Activated T-helper 17 cell treated with anti-CD3 and anti-CD28 coated beads, Interleukin-2, amount 50 U/mL, for 72 hours (primary cell): ENCODE measurements around the gene PPL. TPM values are rescaled to one million over a fixed set of nuclear protein-coding genes. Genes with fewer than 3 reads are reported as not detected.

Experiments
- ATAC-seq: fragments of 150-1000 bp; cut with Tn5 transposase; replicated peaks from 2 replicates; pipeline ENCODE4 v1.10.0; 2021; ENCODE audit warnings: mild to moderate bottlenecking, moderate library complexity
- H3K27ac Mint-ChIP-seq: one replicate; pipeline ENCODE4 v1.8.0; 2022; ENCODE audit warnings: mixed read lengths
- H3K27me3 Mint-ChIP-seq: one replicate; pipeline ENCODE4 v1.8.0; 2022; ENCODE audit warnings: mixed read lengths
- H3K36me3 Mint-ChIP-seq: one replicate; pipeline ENCODE4 v1.8.0; 2022; ENCODE audit warnings: low read depth, mild to moderate bottlenecking, mixed read lengths
- H3K4me1 Mint-ChIP-seq: one replicate; pipeline ENCODE4 v1.8.0; 2022; ENCODE audit warnings: mixed read lengths
- H3K4me3 Mint-ChIP-seq: one replicate; pipeline ENCODE4 v1.8.0; 2022; ENCODE audit warnings: mild to moderate bottlenecking, mixed read lengths
- H3K9me3 Mint-ChIP-seq: one replicate; pipeline ENCODE4 v1.8.0; 2022; ENCODE audit warnings: mixed read lengths
- total RNA-seq, 2 donors: library from RNA; stranded (reverse); gene quantifications; one replicate each; pipeline ENCODE4 v1.2.3, GENCODE V29; 2022

PPL gene
- total RNA-seq, 2 donors from 2014 or later = not detected

DNA sequence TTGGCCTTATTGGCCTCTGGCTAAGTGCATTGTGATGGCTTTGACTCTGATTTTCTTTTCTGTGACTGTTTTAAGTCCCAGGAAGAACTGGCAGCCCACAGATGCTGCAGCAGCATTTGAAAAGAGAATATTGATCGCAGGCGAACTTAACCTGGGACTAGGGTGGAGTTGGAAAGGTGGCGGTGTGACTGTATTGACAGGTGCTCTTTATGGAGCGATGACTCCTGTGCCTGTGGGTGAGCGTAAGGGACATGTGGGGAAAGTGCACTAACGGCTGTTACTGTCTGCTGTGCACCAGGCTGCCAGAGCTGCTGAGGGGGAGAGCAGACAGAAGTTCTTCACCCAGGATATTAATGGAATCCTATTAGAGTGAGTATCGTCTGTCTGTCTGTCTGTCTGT, 68.4 kb downstream of the PPL start:
- ATAC-seq = no peak
- peaks cover 93% of the 10 kb centered on the region for H3K36me3 Mint-ChIP-seq
- peaks cover 6% of the 10 kb centered on the region for H3K4me1 Mint-ChIP-seq
- no peaks in the 10 kb centered on the region for H3K9me3 Mint-ChIP-seq
- no peaks in the 10 kb centered on the region for H3K27me3 Mint-ChIP-seq
- H3K27ac Mint-ChIP-seq = no peak overlapping the region
- no peak overlapping the region for H3K4me3 Mint-ChIP-seq

DNA sequence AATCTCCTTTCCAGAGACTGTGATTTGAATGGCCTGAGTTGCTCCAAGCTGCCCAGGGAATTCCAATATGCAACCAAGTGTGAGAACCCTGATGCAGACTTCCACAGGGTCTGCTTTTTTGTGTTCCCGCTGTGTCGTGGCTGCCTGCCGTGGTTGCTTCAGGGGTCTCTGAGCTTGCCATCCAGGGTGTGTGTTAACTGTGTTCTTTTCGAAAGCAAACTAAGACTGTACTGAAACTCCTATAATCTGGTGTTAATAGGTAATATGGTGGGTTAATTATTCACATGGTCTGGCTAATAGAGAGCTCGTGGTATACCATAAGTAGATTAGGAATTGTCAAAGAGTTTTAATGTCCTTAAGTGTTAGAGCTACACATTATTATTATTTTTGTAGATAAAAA, 68.9 kb downstream of the PPL start:
- H3K36me3 Mint-ChIP-seq = peaks cover 93% of the 10 kb centered on the region

DNA sequence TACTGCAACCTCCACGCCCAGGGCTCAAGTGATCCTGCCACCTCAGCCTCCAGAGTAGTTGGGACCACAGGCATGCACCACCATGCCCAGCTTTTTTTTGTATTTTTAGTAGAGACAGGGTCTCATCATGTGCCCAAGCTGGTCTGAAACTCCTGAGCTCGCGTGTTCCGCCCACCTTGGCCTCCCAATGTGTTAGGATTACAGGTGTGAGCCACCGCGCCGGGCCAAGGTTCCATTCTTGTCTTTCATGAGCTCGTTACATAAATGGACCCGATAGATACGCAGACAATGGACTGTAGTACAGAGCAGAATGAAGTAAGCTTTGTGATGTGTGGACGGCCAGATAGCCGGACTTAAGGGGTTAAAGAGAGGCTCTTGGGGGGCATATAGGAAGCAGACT, 70.4 kb downstream of the PPL start:
- H3K4me1 Mint-ChIP-seq = peaks cover 6% of the 10 kb centered on the region
- H3K36me3 Mint-ChIP-seq = peaks cover 93% of the 10 kb centered on the region
- ATAC-seq = no peak
- peak overlapping the region; percentile 8 for H3K27ac Mint-ChIP-seq
- H3K4me3 Mint-ChIP-seq = no peak overlapping the region
- H3K9me3 Mint-ChIP-seq = no peaks in the 10 kb centered on the region
- H3K27me3 Mint-ChIP-seq = no peaks in the 10 kb centered on the region

More for the DNA sequence above, 68.9 kb downstream of the PPL start:
- no peaks in the 10 kb centered on the region for H3K27me3 Mint-ChIP-seq
- no peak overlapping the region for H3K27ac Mint-ChIP-seq
- H3K9me3 Mint-ChIP-seq = no peaks in the 10 kb centered on the region
- ATAC-seq = no peak
- H3K4me1 Mint-ChIP-seq = peaks cover 6% of the 10 kb centered on the region
- no peak overlapping the region for H3K4me3 Mint-ChIP-seq

DNA sequence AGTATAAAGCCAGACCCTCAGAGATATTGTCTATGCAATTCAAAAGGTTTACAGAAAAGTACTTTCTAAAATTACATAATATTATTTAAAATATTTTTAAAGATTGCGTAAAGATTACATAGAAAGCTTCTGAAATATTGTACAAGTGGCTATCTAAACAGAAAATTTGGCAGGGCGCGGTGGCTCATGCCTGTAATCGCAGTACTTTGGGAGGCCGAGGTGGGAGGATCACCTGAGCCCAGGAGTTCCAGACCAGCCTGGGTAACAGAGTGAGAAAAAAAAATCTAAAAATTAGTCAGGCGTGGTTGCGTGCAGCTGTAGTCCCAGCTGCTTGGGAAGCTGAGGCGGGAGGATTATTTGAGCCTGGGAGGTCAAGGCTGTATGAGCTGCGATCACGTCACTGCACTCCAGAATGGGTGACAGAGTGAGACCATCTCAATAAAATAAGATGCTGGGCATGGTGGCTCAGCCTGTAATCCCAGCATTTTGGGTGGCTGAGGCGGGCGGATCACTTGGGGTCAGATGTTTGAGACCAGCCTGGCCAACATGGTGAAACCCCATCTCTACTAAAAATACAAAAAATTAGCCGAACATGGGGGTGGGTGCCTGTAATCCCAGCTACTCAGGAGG, 71.6 kb downstream of the PPL start:
- H3K4me3 Mint-ChIP-seq = no peak overlapping the region
- H3K4me1 Mint-ChIP-seq = peaks cover 6% of the 10 kb centered on the region
- H3K9me3 Mint-ChIP-seq = no peaks in the 10 kb centered on the region
- H3K27me3 Mint-ChIP-seq = no peaks in the 10 kb centered on the region
- ATAC-seq = no peak
- peaks cover 93% of the 10 kb centered on the region for H3K36me3 Mint-ChIP-seq
- no peak overlapping the region for H3K27ac Mint-ChIP-seq

DNA sequence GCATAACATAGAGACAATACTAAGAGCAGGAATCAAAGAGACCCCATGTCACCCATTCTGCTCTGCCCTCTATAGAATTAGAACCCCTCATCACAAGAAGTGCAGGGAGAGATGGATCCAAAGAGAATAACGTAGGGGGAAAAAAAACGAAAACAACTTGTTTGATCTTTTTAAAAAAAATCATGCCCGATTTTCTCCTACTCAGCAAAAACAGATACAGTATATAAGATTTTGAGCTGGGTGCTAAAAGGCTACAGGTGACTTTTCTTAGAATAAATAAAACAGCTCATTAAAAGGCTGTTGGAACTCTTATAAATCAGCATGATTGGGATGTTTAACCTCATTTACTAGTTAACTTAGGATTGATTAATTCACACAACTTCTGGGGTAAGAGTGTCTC, 72.2 kb downstream of the PPL start:
- no peaks in the 10 kb centered on the region for H3K9me3 Mint-ChIP-seq
- H3K4me1 Mint-ChIP-seq = peaks cover 6% of the 10 kb centered on the region
- H3K27ac Mint-ChIP-seq = peak overlapping the region; percentile 63
- no peak for ATAC-seq
- peaks cover 93% of the 10 kb centered on the region for H3K36me3 Mint-ChIP-seq
- no peak overlapping the region for H3K4me3 Mint-ChIP-seq
- H3K27me3 Mint-ChIP-seq = no peaks in the 10 kb centered on the region

DNA sequence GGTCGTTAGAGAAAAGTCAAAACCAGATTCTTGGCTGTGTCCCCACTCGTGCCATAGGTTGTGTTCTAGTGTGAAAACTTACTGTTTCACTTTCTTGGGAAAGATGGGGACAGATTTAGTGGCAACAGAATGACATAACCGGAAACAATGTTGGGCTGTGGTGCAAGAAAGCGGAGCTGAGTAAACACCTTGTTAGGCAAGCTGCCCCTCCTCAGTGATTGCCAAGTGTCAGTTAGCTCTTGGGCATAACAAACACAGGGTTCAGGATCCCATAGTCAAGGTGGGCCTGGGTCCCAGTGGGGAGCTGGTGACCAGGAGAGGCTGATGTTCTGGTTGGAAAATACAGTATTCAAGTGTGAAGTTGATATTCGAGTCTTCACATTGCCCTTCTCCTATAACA, 74.3 kb downstream of the PPL start:
- H3K4me1 Mint-ChIP-seq = peaks cover 6% of the 10 kb centered on the region
- no peak overlapping the region for H3K4me3 Mint-ChIP-seq
- ATAC-seq = peak; percentile 9
- H3K27ac Mint-ChIP-seq = peak overlapping the region; percentile 54
- peaks cover 94% of the 10 kb centered on the region for H3K36me3 Mint-ChIP-seq
- no peaks in the 10 kb centered on the region for H3K9me3 Mint-ChIP-seq
- no peaks in the 10 kb centered on the region for H3K27me3 Mint-ChIP-seq

DNA sequence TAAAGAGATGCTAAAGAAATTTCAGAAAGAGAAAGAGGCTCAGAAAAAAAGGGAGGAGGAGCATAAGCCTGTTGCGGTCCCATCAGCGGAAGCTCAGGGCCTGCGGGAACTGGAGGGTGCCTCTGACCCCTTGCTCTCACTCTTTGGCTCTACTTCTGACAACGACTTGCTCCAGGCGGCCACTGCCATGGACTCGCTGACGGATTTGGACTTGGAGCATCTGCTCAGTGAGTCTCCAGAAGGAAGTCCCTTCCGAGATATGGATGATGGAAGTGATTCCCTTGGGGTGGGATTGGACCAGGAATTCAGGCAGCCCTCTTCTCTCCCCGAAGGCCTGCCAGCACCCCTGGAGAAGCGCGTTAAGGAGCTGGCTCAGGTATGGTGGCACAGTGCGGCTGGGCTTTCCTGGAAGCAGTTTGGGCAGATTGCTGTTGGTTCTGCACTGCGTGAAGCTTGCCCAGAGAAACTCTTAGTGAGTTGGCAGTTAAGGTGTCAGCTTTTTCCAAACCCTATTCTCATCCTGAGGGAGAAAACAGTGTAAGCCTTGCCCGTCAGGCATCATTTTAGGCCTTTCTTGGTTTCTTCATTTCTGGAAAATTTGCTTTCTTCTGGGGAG, 76.1 kb downstream of the PPL start:
- ATAC-seq = no peak
- Mint-ChIP-seq H3K4me1 (no peaks in the 10 kb centered on the region), H3K9me3 (no peaks in the 10 kb centered on the region), H3K27ac (peak overlapping the region; percentile 49), H3K36me3 (peaks cover 96% of the 10 kb centered on the region), H3K4me3 (no peak overlapping the region), H3K27me3 (no peaks in the 10 kb centered on the region)

DNA sequence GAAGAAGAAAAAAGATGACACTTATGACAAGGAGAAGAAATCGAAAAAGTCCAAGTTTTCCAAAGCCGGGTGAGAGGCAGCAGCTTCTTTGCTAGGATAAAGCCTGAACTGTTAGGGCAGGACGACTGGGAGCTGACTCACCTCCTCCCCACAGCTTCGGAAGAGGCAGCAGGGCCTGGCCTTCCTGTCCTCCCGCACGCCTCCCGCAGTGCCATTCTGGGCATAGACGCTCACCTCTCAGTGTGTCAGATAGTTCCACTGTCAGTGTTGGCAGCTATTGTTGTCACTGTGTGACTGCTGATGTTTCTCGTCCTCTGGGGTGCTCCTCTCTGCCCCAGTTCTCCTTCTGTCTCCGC, 77.1 kb downstream of the PPL start:
- peak overlapping the region; percentile 52 for H3K27ac Mint-ChIP-seq
- no peak overlapping the region for H3K4me3 Mint-ChIP-seq
- H3K36me3 Mint-ChIP-seq = peaks cover 98% of the 10 kb centered on the region
- H3K9me3 Mint-ChIP-seq = no peaks in the 10 kb centered on the region
- no peaks in the 10 kb centered on the region for H3K27me3 Mint-ChIP-seq
- H3K4me1 Mint-ChIP-seq = no peaks in the 10 kb centered on the region
- ATAC-seq = no peak

DNA sequence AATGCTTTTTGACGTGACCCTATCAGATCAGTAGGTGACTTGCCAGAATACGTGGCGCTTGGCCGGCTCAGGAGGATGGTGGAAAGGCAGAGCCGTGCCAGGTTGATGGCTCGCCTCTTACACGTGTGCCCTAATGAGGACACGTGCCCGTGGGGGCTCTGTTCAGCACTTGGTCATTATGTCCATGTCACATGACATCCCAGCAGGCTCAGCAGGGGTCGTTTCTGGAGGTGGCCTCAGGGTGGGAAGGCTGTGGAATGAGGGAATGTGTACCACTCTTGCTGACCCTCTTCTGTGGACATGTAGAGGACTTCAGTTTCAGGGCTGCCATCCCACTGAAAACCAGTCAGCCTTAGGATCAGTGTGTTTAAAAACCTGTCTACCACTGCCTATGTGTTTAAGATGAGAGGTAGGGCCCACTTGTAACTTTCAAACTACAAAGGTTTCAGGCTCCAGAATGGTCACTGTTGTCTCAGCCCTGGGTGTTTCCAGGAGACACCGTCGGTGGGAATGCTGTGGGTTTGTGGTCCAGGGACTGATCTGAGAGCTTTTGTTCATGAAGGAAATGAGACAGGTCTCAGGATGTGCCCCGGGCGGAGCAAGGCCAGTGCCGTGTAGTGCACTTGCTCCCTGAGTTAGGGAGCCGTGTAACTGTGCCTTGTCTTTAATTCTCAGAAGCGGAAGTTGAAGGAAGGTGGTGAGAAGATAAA, 77.6 kb downstream of the PPL start:
- H3K27ac Mint-ChIP-seq = peak overlapping the region; percentile 52
- no peaks in the 10 kb centered on the region for H3K27me3 Mint-ChIP-seq
- H3K4me3 Mint-ChIP-seq = no peak overlapping the region
- H3K36me3 Mint-ChIP-seq = peaks cover 98% of the 10 kb centered on the region
- no peak for ATAC-seq
- no peaks in the 10 kb centered on the region for H3K4me1 Mint-ChIP-seq
- H3K9me3 Mint-ChIP-seq = no peaks in the 10 kb centered on the region

DNA sequence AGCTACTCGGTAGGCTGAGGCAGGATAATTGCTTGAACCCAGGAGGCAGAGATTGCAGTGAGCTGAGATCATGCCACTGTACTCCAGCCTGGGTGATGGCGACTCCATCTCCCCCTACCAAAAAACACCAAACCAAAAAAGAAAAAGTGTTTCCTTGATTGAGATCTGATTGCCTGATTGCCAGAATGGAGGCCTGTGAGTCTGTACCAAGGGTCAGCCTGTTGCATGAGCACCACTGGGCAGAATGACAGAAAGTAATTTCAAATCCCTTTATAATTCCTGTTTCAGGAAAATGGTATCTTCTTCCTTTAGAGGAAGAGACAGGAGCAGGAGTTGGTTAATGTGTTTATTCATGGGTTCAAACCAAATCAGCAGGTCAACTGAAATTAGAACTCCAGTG, 81.1 kb downstream of the PPL start:
- H3K4me3 Mint-ChIP-seq = no peak overlapping the region
- no peaks in the 10 kb centered on the region for H3K27me3 Mint-ChIP-seq
- no peak overlapping the region for H3K27ac Mint-ChIP-seq
- peaks cover 12% of the 10 kb centered on the region for H3K4me1 Mint-ChIP-seq
- H3K9me3 Mint-ChIP-seq = no peaks in the 10 kb centered on the region
- peaks cover 88% of the 10 kb centered on the region for H3K36me3 Mint-ChIP-seq
- ATAC-seq = no peak

DNA sequence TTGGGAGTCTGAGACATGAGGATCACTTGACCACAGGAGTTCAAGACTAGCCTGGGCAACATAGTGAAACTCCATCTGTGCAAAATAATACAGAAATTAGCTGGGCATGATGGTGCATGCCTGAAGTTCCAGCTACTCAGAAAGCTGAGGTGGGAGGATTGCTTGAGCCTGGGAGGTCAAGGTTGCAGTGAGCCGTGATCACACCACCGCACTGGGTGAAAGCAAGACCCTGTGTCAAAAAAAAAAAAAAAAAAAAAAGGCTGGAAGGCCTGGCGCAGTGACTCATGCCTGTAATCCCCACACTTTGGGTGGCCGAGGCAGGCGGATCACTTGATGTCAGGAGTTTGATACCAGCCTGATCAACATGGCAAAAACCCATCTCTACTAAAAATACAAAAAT, 81.6 kb downstream of the PPL start:
- Mint-ChIP-seq H3K36me3 (peaks cover 84% of the 10 kb centered on the region), H3K4me3 (no peak overlapping the region), H3K4me1 (peaks cover 17% of the 10 kb centered on the region), H3K27me3 (no peaks in the 10 kb centered on the region), H3K9me3 (no peaks in the 10 kb centered on the region), H3K27ac (no peak overlapping the region)
- no peak for ATAC-seq

DNA sequence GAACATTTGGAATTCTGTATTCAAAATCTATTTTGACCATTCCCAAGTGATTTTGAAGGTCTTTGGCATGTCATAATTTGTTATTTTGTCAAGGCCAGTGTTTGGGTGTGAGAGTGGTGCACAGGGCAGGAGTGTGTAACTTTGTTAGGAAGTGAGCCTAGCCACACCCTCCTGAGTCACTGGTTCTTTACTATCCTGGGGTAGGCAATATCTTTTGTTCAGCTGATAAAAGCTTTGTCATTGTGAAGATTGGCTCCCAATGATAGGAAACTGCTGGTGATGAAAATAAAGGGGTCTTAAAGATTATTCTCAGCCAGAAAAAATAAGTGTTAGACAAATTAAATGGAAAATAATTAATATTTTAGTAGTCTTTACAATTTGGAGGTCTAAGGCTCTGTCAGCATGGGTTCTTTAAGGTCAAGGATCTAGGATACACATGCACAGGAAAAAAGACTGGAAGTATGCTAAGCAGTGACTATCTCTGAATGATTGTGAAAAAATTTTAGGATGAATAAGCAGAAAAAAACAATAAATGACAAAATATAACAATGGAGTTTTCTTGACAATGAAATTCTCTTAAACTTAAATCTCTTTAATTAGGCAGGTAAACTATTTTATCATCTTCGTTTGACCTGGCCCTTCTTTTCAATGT, 84.6 kb downstream of the PPL start:
- Mint-ChIP-seq H3K27me3 (no peaks in the 10 kb centered on the region), H3K27ac (no peak overlapping the region), H3K4me3 (no peak overlapping the region), H3K4me1 (peaks cover 30% of the 10 kb centered on the region), H3K36me3 (peaks cover 54% of the 10 kb centered on the region), H3K9me3 (no peaks in the 10 kb centered on the region)
- ATAC-seq = no peak

DNA sequence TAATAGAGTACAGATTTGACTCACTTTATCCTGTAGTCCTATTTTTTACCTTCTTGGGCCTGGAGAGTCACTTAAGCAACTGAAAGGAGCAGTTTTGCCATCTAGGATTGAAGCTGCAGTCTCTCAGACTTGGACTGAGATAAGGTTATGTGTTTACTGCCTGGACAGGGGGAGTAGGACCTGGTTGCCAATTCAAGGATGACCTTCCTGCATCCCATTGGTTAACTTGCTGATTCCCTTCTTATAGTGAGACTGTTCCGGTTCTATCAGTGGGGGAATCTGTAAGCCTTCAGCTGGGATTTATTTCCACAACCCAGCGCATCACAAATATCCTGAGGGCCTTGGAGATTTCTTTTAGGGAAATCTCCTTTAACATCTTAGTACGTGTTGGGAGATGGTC, 86.7 kb downstream of the PPL start:
- ATAC-seq = no peak
- Mint-ChIP-seq H3K9me3 (no peaks in the 10 kb centered on the region), H3K4me3 (peak overlapping the region; percentile 86), H3K27me3 (no peaks in the 10 kb centered on the region), H3K27ac (no peak overlapping the region), H3K4me1 (peaks cover 41% of the 10 kb centered on the region), H3K36me3 (peaks cover 44% of the 10 kb centered on the region)

DNA sequence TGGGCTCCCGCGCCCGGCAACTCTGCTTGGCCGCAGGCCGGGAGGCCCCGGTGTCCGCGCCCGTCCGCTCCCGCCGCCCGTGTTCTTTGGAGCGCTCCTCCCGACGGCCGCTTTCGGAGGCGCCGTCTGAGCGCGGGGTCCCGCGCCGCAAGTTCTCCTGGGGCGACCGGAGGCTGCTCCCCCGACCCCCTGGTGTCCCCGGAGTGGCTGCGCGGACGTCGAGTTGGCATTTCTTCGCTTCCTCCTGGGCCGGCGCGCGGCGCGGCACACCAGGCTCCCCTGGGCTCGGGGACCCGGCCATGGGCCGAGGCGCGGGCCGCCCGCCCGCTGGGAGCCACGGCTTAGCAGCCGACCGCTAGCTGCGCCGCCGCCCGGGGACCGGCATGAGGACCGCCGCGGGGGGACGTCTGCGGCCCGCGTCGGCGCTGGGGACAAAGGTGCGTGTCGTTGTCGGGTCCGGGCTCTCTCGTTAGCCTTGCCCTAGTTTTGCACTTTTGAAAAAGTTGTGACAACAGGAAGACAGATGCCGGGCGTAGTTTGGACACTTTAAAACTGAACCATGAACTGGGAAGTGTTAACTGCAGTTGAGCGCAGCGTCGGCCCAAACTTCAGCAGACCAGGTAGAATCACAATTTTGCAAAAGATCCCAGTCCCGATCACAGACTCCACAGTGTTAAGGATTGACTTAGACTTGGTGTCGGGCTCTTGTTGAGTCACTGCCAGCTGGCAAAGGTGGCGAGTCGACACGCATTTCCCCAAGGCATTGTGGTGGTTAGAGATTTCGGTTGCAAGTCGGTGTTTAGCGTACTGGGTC, 89.0 kb downstream of the PPL start:
- Mint-ChIP-seq H3K27ac (peak overlapping the region; percentile 85), H3K4me1 (peaks cover 42% of the 10 kb centered on the region), H3K27me3 (no peaks in the 10 kb centered on the region), H3K36me3 (peaks cover 44% of the 10 kb centered on the region), H3K9me3 (no peaks in the 10 kb centered on the region), H3K4me3 (peak overlapping the region; percentile 86)
- ATAC-seq = peak; percentile 22
